ENCODE data around the gene PKP4. TPM values are rescaled to one million over a fixed set of nuclear protein-coding genes. Genes with fewer than 3 reads are reported as not detected.

Gene PKP4
- total RNA-seq, 1 experiment from 2014 or later, result 52.0 TPM

DNA sequence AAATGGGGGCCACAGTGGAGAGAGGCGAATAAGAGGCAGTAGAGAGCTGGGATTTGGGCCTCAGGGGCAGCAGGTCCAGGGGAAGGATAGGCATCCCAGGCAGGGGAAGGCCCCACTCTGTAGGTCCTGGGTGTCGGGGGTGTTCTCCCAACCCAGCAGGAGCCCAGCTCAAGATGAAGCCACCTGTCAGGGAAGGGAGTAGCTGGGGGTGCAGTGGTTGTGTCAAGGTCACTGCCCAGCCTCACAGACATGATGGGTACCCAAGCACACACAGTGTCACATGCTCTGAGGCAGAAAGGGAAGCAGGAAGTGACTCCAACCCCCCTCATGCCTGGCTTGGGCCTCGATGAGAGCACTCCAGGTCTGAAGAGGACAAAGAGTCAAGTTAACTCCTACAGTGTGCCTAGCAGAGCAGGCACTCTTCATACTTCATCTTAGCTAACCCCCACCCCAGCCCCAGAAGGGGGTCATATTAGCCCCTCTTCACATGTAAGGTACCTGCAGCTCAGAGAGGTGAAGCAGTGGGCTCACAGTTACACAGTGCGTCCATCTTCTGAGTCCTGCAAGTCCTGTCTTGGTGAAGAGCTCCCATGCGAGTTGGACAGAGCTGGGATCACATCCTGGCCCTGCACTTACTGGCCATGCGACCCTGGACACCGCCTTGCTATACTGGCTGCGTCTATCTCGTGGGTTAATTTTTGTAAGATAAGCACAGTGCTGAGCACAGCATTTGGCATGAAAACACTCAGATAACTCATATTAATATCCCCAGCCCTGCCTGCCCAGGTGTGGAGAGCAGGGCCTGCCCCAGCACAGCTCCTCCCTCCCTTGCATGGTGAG, 265.7 kb downstream of the PKP4 start:
- no peak for TF ChIP-seq CTCF (conservative IDR thresholded peaks at IDR 0.05)
- no peak overlapping the region for H3K14ac ChIP-seq (ENCODE audit: insufficient read depth, low read length)
- no peak overlapping the region for H3K18ac ChIP-seq (ENCODE audit: insufficient read length, low read depth, low read length)
- no peak overlapping the region for H3K9ac ChIP-seq (ENCODE audit: extremely low read depth, insufficient read length, low read length)
- no peaks in the 10 kb centered on the region for H3K27me3 ChIP-seq (ENCODE audit: insufficient read depth, low read length)
- H4K91ac ChIP-seq (ENCODE audit: insufficient read length, low read depth, low read length), result no peak overlapping the region
- no peak overlapping the region for H4K5ac ChIP-seq (ENCODE audit: insufficient read length, low read depth, low read length)
- no peaks in the 10 kb centered on the region for H3K23me2 ChIP-seq (ENCODE audit: insufficient read length, low read depth, low read length, poor library complexity, severe bottlenecking)
- H3K4me1 ChIP-seq (ENCODE audit: insufficient read depth, low read length), result no peaks in the 10 kb centered on the region
- H3T11ph ChIP-seq (ENCODE audit: low read length), result no peak overlapping the region
- H3K23ac ChIP-seq (ENCODE audit: insufficient read length, low read depth, low read length), result no peak overlapping the region
- no peak for DNase-seq
- Mint-ChIP-seq H3K9me3 (no peaks in the 10 kb centered on the region), H3K36me3 (ENCODE audit: insufficient read depth in 1 of 3, low read depth in 3 of 3) (no peaks in the 10 kb centered on the region), H3K27me3 (ENCODE audit: low read depth) (no peaks in the 10 kb centered on the region; the same call in none of the 2 replicates), H3K4me1 (peaks cover 11 to 15% of the 10 kb centered on the region in 2 experiments), H3K27ac (peak overlapping the region in 1 of 3 experiments; percentile 8; a peak in 1 of 7 replicates), H3K4me3 (no peak overlapping the region)
- H2AK5ac ChIP-seq (ENCODE audit: insufficient read length, low read length), result no peak overlapping the region
- H2BK12ac ChIP-seq (ENCODE audit: insufficient read length, low read depth, low read length), result no peak overlapping the region
- WGBS (ENCODE audit: extremely low coverage, insufficient read length, low lambda C conversion rate), result no CpG with 5 or more reads among the region's 9 CpGs
- H2BK5ac ChIP-seq (ENCODE audit: insufficient read length, low read length), result no peak overlapping the region
- H2BK15ac ChIP-seq (ENCODE audit: low read depth, low read length), result no peak overlapping the region
- no peak overlapping the region for H2AFZ ChIP-seq (ENCODE audit: low read length)
- no peaks in the 10 kb centered on the region for H3K79me2 ChIP-seq (ENCODE audit: insufficient read depth, low read length)
- H4K8ac ChIP-seq (replicated peaks; ENCODE audit: insufficient read length, low read depth, low read length), result no peak overlapping the region
- H2BK120ac ChIP-seq (ENCODE audit: low read depth, low read length, poor library complexity, severe bottlenecking), result no peak overlapping the region
- no peak overlapping the region for H3K4me2 ChIP-seq (ENCODE audit: insufficient read depth, insufficient read length, low read length)
- no peak overlapping the region for H3K27ac ChIP-seq (ENCODE audit: insufficient read length, low read depth, low read length)
- no peaks in the 10 kb centered on the region for H3K79me1 ChIP-seq (ENCODE audit: insufficient read depth, low read depth, low read length, poor library complexity, severe bottlenecking)
- no peak overlapping the region for H3K56ac ChIP-seq (ENCODE audit: insufficient read length, low read depth, low read length)
- no peak overlapping the region for H2BK20ac ChIP-seq (ENCODE audit: low read depth, low read length, poor library complexity, severe bottlenecking)
- H4K20me1 ChIP-seq (ENCODE audit: control insufficient read depth, insufficient read depth, insufficient read length), result no peaks in the 10 kb centered on the region
- H3K4ac ChIP-seq (ENCODE audit: low read depth, low read length), result no peak overlapping the region
- H3K9me3 ChIP-seq (ENCODE audit: control insufficient read depth, low read depth, low read length), result no peaks in the 10 kb centered on the region
